WTC11 (cell line): Measurements from ENCODE around the gene SAP30BP.

Source experiments
- ATF3 ChIP-seq: sonication (generic); formaldehyde crosslinking; conservative IDR thresholded peaks from 2 replicates; pipeline ENCODE4 v1.8.1; 2022; ENCODE audit warnings: mild to moderate bottlenecking, missing genetic modification reagents
- CBFB ChIP-seq: sonication (generic); formaldehyde crosslinking; IDR thresholded peaks from 2 replicates; pipeline ENCODE4 v1.8.1; 2022; ENCODE audit warnings: mild to moderate bottlenecking, low read depth, missing genetic modification reagents
- CTCF ChIP-seq: fragments of 200-600 bp; IDR thresholded peaks from 2 replicates; pipeline ENCODE4 v1.8.0; 2022; ENCODE audit warnings: antibody characterized with exemption
- GABPB1 ChIP-seq: sonication (generic); formaldehyde crosslinking; IDR thresholded peaks from 2 replicates; pipeline ENCODE4 v1.8.1; 2023; ENCODE audit warnings: mild to moderate bottlenecking, missing genetic modification reagents
- MAX ChIP-seq: sonication (generic); formaldehyde crosslinking; IDR thresholded peaks from 2 replicates; pipeline ENCODE4 v1.8.0; 2022; ENCODE audit warnings: mild to moderate bottlenecking, missing genetic modification reagents
- NFATC4 ChIP-seq: fragments of 250-450 bp; sonication (Bioruptor Pico); IDR thresholded peaks from 2 replicates; pipeline ENCODE4 v1.9.0; 2021; ENCODE audit warnings: mild to moderate bottlenecking
- SMAD3 ChIP-seq: sonication (generic); formaldehyde crosslinking; IDR thresholded peaks from 2 replicates; pipeline ENCODE4 v1.8.0; 2022; ENCODE audit warnings: missing genetic modification reagents, mild to moderate bottlenecking, borderline replicate concordance
- SP1 ChIP-seq: sonication (generic); formaldehyde crosslinking; conservative IDR thresholded peaks from 2 replicates; pipeline ENCODE4 v1.8.1; 2022; ENCODE audit warnings: missing genetic modification reagents
- TEAD1 ChIP-seq: sonication (generic); formaldehyde crosslinking; IDR thresholded peaks from 2 replicates; pipeline ENCODE4 v1.8.0; 2022; ENCODE audit warnings: mild to moderate bottlenecking, missing genetic modification reagents
- TEAD4 ChIP-seq: sonication (generic); formaldehyde crosslinking; IDR thresholded peaks from 2 replicates; pipeline ENCODE4 v1.8.0; 2022; ENCODE audit warnings: mild to moderate bottlenecking, missing genetic modification reagents
- ZBTB21 ChIP-seq: sonication (generic); formaldehyde crosslinking; IDR thresholded peaks from 2 replicates; pipeline ENCODE4 v1.8.1; 2023; ENCODE audit warnings: mild to moderate bottlenecking, missing genetic modification reagents, borderline replicate concordance
- ZNF416 ChIP-seq: fragments of 250-450 bp; sonication (Bioruptor Pico); IDR thresholded peaks from 2 replicates; pipeline ENCODE4 v1.9.0; 2021; ENCODE audit warnings: mild to moderate bottlenecking, inconsistent platforms
- TF ChIP-seq, protein P1 (sequence below): sonication (generic); formaldehyde crosslinking; IDR thresholded peaks from 2 replicates; pipeline ENCODE4 v1.8.1; 2022; ENCODE audit warnings: low read depth, missing genetic modification reagents, borderline replicate concordance

DNA sequence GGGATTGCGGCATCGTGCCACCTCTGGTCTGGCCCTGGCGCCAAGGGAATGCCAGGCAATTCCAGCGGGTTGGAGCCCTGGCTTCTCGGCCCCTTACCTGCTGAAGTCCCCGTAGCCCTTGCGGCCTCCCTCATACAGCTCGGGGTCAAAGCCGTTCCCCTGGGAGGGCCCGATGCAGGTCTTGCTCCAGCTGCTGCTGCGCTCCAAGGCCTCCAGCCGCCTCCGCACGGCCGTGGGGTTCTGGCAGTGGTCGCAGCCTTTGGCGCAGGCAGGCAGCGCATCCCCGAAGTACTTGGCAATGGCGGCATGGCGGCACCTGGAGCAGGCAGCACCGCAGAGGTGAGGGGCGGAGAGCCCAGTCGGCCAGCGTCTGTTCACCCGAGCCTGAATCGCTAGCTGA, 35.8 kb upstream of the SAP30BP start:
- TF ChIP-seq TEAD1 (CRISPR knock-in tag) (no peak), CTCF (no peak), NFATC4 (no peak), TEAD4 (CRISPR knock-in tag) (no peak), ZBTB21 (no peak), CBFB (CRISPR knock-in tag) (no peak), ATF3 (CRISPR knock-in tag) (no peak), ZNF416 (no peak), MAX (CRISPR knock-in tag) (no peak), GABPB1 (CRISPR knock-in tag) (no peak), SMAD3 (CRISPR knock-in tag) (no peak), SP1 (CRISPR knock-in tag) (no peak)
- TF ChIP-seq, protein P1, sequence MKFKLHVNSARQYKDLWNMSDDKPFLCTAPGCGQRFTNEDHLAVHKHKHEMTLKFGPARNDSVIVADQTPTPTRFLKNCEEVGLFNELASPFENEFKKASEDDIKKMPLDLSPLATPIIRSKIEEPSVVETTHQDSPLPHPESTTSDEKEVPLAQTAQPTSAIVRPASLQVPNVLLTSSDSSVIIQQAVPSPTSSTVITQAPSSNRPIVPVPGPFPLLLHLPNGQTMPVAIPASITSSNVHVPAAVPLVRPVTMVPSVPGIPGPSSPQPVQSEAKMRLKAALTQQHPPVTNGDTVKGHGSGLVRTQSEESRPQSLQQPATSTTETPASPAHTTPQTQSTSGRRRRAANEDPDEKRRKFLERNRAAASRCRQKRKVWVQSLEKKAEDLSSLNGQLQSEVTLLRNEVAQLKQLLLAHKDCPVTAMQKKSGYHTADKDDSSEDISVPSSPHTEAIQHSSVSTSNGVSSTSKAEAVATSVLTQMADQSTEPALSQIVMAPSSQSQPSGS (CRISPR knock-in tag) = no peak
